ENCODE results near the gene LSM14A. TPM values are rescaled to one million over a fixed set of nuclear protein-coding genes. Genes with fewer than 3 reads are reported as not detected.
"Not testable (repeated sequence)": the region's sequence is repeated elsewhere in the genome, so short reads cannot be mapped to it uniquely, and the experiment has no call there.

The LSM14A gene
- total RNA-seq, 4 donors from 2014 or later = 68.4 to 117 (median 98.1) TPM

DNA sequence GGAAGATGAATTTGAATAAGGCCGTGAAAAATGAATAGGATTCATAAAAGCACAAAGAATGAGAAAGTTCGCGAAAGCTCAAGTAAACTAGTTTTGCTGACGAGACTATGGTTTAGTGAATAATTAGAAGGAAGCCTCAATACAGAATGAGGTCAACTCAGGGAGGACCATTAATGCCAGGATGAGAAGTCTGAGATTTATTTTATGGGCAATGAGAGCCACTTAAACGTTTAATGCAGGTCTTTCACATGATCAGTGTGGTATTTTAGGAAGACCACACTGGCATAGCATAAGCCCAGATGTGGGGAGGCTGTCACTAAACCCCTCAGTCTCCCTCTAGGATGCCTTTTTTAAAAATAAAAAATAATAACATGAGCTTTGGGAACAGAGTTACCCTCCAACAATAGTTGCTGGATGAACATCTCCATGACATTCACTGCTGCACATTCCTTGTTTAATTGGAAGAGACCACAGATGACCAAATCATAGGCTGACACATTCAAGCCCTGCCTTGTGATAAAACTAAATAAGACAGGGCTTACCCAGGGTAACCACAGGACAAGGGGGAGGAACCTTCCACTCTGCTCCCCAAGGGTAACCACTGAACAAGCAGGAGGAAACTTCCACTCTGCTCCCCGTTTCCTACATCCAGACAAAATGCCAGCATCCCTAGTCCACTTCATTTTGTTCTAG, 43.6 kb upstream of the LSM14A start:
- no peak overlapping the region for H3K27ac ChIP-seq
- DNase-seq (ENCODE audit: low spot score in 2 of 2) = no peak
- no peak overlapping the region for H3K4me3 ChIP-seq
- peaks cover 0 to 2% (median 0%) of the 10 kb centered on the region in 4 donors for H3K4me1 ChIP-seq
- no peaks in the 10 kb centered on the region for H3K36me3 ChIP-seq
- H3K9me3 ChIP-seq = no peaks in the 10 kb centered on the region
- no peaks in the 10 kb centered on the region for H3K27me3 ChIP-seq
- TF ChIP-seq POLR2A (IDR thresholded peaks at IDR 0.05) (no peak), EP300 (IDR thresholded peaks at IDR 0.05) (no peak)
- TF ChIP-seq, protein P1, sequence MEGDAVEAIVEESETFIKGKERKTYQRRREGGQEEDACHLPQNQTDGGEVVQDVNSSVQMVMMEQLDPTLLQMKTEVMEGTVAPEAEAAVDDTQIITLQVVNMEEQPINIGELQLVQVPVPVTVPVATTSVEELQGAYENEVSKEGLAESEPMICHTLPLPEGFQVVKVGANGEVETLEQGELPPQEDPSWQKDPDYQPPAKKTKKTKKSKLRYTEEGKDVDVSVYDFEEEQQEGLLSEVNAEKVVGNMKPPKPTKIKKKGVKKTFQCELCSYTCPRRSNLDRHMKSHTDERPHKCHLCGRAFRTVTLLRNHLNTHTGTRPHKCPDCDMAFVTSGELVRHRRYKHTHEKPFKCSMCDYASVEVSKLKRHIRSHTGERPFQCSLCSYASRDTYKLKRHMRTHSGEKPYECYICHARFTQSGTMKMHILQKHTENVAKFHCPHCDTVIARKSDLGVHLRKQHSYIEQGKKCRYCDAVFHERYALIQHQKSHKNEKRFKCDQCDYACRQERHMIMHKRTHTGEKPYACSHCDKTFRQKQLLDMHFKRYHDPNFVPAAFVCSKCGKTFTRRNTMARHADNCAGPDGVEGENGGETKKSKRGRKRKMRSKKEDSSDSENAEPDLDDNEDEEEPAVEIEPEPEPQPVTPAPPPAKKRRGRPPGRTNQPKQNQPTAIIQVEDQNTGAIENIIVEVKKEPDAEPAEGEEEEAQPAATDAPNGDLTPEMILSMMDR (IDR thresholded peaks at IDR 0.05) = no peak
- WGBS, 2 donors = 46 to 62% methylated on average over 6 of the region's 6 CpGs

DNA sequence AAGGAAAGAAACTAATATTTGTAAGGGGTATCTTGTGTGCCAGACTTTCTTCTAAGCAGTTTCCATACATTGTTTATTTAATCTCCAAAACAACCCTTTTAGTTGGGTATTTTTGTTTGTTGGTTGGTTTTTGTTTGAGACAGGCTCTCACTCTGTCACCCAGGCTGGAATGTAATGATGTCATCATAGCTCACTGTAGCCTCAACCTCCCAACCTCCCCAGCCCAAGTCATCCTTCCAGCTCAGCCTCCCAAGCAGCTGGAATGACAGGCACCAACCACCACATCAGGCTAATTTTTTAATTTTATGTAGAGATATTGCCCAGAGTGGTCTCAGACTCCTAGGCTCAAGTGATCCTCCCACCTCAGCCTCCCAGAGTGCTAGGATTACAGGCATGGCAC, 41.2 kb upstream of the LSM14A start:
- TF ChIP-seq, protein P1 (IDR thresholded peaks at IDR 0.05) = no peak
- no peak for TF ChIP-seq EP300 (IDR thresholded peaks at IDR 0.05)
- H3K9me3 ChIP-seq = no peaks in the 10 kb centered on the region
- no peaks in the 10 kb centered on the region for H3K27me3 ChIP-seq
- no peak overlapping the region for H3K27ac ChIP-seq
- DNase-seq (ENCODE audit: low spot score in 2 of 2) = no peak
- no peaks in the 10 kb centered on the region for H3K36me3 ChIP-seq
- peaks cover 0 to 6% (median 3%) of the 10 kb centered on the region in 4 donors for H3K4me1 ChIP-seq
- no peak overlapping the region for H3K4me3 ChIP-seq

DNA sequence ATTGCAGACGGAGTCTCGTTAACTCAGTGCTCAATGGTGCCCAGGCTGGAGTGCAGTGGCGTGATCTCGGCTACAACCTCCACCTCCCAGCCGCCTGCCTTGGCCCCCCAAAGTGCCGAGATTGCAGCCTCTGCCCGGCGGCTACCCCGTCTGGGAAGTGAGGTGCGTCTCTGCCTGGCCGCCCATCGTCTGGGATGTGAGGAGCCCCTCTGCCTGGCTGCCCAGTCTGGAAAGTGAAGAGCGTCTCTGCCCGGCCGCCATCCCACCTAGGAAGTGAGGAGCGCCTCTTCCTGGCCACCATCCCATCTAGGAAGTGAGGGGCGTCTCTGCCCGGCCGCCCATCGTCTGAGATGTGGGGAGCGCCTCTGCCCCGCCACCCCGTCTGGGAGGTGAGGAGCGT, 40.2 kb upstream of the LSM14A start:
- not testable (repeated sequence) for H3K27me3 ChIP-seq; H3K4me1 ChIP-seq; H3K4me3 ChIP-seq; DNase-seq (ENCODE audit: low spot score in 2 of 2); H3K9me3 ChIP-seq; H3K36me3 ChIP-seq; H3K27ac ChIP-seq
- WGBS, 2 donors = 93 to 95% methylated on average over 3 to 18 of the region's 24 CpGs

DNA sequence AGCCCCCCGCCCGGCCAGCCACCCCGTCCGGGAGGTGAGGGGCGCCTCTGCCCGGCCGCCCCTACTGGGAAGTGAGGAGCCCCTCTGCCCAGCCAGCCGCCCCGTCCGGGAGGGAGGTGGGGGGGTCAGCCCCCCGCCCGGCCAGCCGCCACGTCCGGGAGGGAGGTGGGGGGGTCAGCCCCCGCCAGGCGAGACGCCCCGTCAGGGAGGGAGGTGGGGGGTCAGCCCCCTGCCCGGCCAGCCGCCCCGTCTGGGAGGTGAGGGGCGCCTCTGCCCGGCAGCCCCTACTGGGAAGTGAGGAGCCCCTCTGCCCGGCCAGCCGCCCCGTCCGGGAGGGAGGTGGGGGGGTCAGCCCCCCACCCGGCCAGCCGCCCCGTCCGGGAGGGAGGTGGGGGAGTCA, 39.6 kb upstream of the LSM14A start:
- not testable (repeated sequence) for H3K27me3 ChIP-seq; H3K9me3 ChIP-seq; DNase-seq (ENCODE audit: low spot score in 2 of 2); H3K4me3 ChIP-seq; H3K36me3 ChIP-seq; H3K4me1 ChIP-seq; H3K27ac ChIP-seq
- no CpG with 5 or more reads among the region's 32 CpGs for WGBS, 2 donors

DNA sequence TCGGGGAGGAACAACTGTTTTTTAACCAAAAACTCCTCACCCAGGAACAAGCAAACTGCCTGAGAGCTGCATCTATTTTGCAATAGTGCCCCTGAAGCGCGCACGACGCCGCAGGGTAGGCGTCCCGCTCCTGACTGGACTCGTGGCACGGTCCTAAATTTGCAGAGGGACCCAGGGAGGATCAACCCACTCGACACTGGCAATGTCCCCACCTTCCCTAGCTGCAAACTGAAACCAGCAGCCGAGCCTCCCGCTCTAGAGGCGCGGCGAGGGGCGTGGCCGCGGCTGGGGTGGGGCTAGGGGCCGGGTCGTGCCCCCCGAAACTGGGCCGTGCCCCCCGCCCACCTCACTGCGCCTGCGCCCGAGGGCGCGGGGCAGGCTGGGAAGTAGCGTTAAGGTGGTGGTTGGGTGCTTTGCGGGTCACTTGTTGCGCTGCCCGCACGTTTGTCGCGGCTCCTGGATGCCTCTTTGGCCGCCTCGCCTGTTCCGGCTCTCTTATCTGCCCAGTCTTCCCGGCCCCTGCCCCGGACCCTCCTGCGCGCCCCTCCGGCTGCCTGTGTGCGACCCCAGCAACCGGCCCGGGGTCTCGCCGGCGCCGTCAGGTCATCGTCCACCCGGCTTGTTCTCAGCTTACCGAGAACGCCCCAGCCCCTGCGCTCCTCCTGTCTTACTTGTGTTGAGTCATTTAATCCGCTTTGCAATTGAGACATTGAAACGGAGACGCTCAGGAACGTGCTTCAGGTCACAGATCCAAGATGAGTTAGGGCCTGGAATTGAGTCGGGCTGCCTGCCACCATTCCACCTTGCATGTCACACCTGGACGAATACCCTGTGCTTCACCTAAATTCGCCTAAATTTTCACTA, 37.9 kb upstream of the LSM14A start:
- H3K9me3 ChIP-seq = no peaks in the 10 kb centered on the region
- H3K4me1 ChIP-seq = peaks cover 0 to 6% (median 3%) of the 10 kb centered on the region in 4 donors
- H3K27me3 ChIP-seq = no peaks in the 10 kb centered on the region
- H3K36me3 ChIP-seq = no peaks in the 10 kb centered on the region
- WGBS, 2 donors = 0 to 1% methylated on average over 39 to 54 of the region's 63 CpGs
- TF ChIP-seq, protein P1 (IDR thresholded peaks at IDR 0.05) = peak in 1 of 5 experiments; percentile 16
- TF ChIP-seq POLR2A (IDR thresholded peaks at IDR 0.05) = peak; percentile 75 to 80
- TF ChIP-seq EP300 (IDR thresholded peaks at IDR 0.05) = peak; percentile 10 to 88
- H3K4me3 ChIP-seq = peak overlapping the region; percentile 43 to 94 (median 84)
- peak; percentile 71 to 72 for DNase-seq (ENCODE audit: low spot score in 2 of 2)
- H3K27ac ChIP-seq = peak overlapping the region; percentile 42 to 96 (median 93)
